ENCODE measurements around the gene ZNF273. TPM values are rescaled to one million over a fixed set of nuclear protein-coding genes. Genes with fewer than 3 reads are reported as not detected.

The ZNF273 gene
- total and polyA plus RNA-seq, 2 experiments from 2014 or later: 2.1 to 4.8 TPM

- Histone ChIP-seq H3K9me3 (ENCODE audit: low read depth) (no peaks in the 10 kb centered on the region), H3K27ac (no peak overlapping the region), H3F3A (ENCODE audit: insufficient read depth) (no peaks in the 10 kb centered on the region), H3K9me2 (ENCODE audit: insufficient read depth) (no peaks in the 10 kb centered on the region), H2AFZ (no peak overlapping the region), H3K79me2 (ENCODE audit: insufficient read depth) (no peaks in the 10 kb centered on the region), H3K9ac (no peak overlapping the region), H3K27me3 (replicated peaks; ENCODE audit: insufficient read depth) (no peaks in the 10 kb centered on the region), H4K20me1 (ENCODE audit: insufficient read depth) (no peaks in the 10 kb centered on the region), H3K4me3 (no peak overlapping the region), H3K4me2 (ENCODE audit: unreplicated experiment) (no peak overlapping the region), H3K36me3 (ENCODE audit: low read depth) (no peaks in the 10 kb centered on the region), H3K4me1 (ENCODE audit: insufficient read depth) (no peaks in the 10 kb centered on the region)
- no peak for TF ChIP-seq EZH2 (IDR thresholded peaks at IDR 0.05; ENCODE audit: insufficient read depth, poor library complexity, severe bottlenecking)
- no peak for TF ChIP-seq EZH2phosphoT487 (IDR thresholded peaks at IDR 0.05; ENCODE audit: insufficient read depth, low read depth)
- DNase-seq: peak; percentile 17
- in situ Hi-C loops (cut with MboI): no loop called here
- 76 to 82% methylated on average over 5 of the region's 5 CpGs for WGBS, 2 experiments (ENCODE audit: low coverage in 1 of 2, low lambda C conversion rate in 2 of 2, missing lambda C conversion rate in 2 of 2)
Measured at GRCh38 chr7:64878684-64879083, 24.4 kb upstream of the ZNF273 start.

GRCh38 chr7:64879086-64879730 lies 23.9 kb upstream of the ZNF273 start:
- H3K27ac ChIP-seq: no peak overlapping the region
- H2AFZ ChIP-seq: no peak overlapping the region
- H3K79me2 ChIP-seq (ENCODE audit: insufficient read depth): no peaks in the 10 kb centered on the region
- DNase-seq: no peak
- H3K4me2 ChIP-seq (ENCODE audit: unreplicated experiment): no peak overlapping the region
- 47 to 52% methylated on average over 9 of the region's 9 CpGs for WGBS, 2 experiments (ENCODE audit: low coverage in 1 of 2, low lambda C conversion rate in 2 of 2, missing lambda C conversion rate in 2 of 2)
- H3K27me3 ChIP-seq (replicated peaks; ENCODE audit: insufficient read depth): no peaks in the 10 kb centered on the region
- TF ChIP-seq EZH2 (IDR thresholded peaks at IDR 0.05; ENCODE audit: insufficient read depth, poor library complexity, severe bottlenecking): no peak
- TF ChIP-seq EZH2phosphoT487 (IDR thresholded peaks at IDR 0.05; ENCODE audit: insufficient read depth, low read depth): no peak
- H3F3A ChIP-seq (ENCODE audit: insufficient read depth): no peaks in the 10 kb centered on the region
- no peaks in the 10 kb centered on the region for H4K20me1 ChIP-seq (ENCODE audit: insufficient read depth)
- H3K9me3 ChIP-seq (ENCODE audit: low read depth): no peaks in the 10 kb centered on the region
- no peaks in the 10 kb centered on the region for H3K36me3 ChIP-seq (ENCODE audit: low read depth)
- no peaks in the 10 kb centered on the region for H3K9me2 ChIP-seq (ENCODE audit: insufficient read depth)
- no peak overlapping the region for H3K4me3 ChIP-seq
- in situ Hi-C loops (cut with MboI): no loop called here
- no peak overlapping the region for H3K9ac ChIP-seq
- H3K4me1 ChIP-seq (ENCODE audit: insufficient read depth): no peaks in the 10 kb centered on the region

GRCh38 chr7:64879800-64880199 lies 23.3 kb upstream of the ZNF273 start:
- in situ Hi-C loops (cut with MboI): no loop called here

GRCh38 chr7:64880322-64881297 lies 22.5 kb upstream of the ZNF273 start:
- Histone ChIP-seq H3K27ac (no peak overlapping the region), H3K4me1 (ENCODE audit: insufficient read depth) (no peaks in the 10 kb centered on the region), H2AFZ (no peak overlapping the region), H3K27me3 (replicated peaks; ENCODE audit: insufficient read depth) (no peaks in the 10 kb centered on the region), H4K20me1 (ENCODE audit: insufficient read depth) (no peaks in the 10 kb centered on the region), H3K9me2 (ENCODE audit: insufficient read depth) (no peaks in the 10 kb centered on the region), H3K79me2 (ENCODE audit: insufficient read depth) (no peaks in the 10 kb centered on the region), H3K9me3 (ENCODE audit: low read depth) (no peaks in the 10 kb centered on the region), H3K36me3 (ENCODE audit: low read depth) (no peaks in the 10 kb centered on the region), H3K9ac (no peak overlapping the region), H3K4me3 (no peak overlapping the region), H3K4me2 (ENCODE audit: unreplicated experiment) (no peak overlapping the region), H3F3A (ENCODE audit: insufficient read depth) (no peaks in the 10 kb centered on the region)
- in situ Hi-C loops (cut with MboI): no loop called here
- TF ChIP-seq EZH2phosphoT487 (IDR thresholded peaks at IDR 0.05; ENCODE audit: insufficient read depth, low read depth) (no peak), EZH2 (IDR thresholded peaks at IDR 0.05; ENCODE audit: insufficient read depth, poor library complexity, severe bottlenecking) (no peak)
- WGBS, 2 experiments (ENCODE audit: low coverage in 1 of 2, low lambda C conversion rate in 2 of 2, missing lambda C conversion rate in 2 of 2): 94 to 95% methylated on average over 38 of the region's 38 CpGs
- DNase-seq: no peak

More at GRCh38 chr7:64879800-64880199, 23.3 kb upstream of the ZNF273 start:
- no peak for DNase-seq
- H3K4me1 ChIP-seq (ENCODE audit: insufficient read depth): no peaks in the 10 kb centered on the region
- no peaks in the 10 kb centered on the region for H3K9me3 ChIP-seq (ENCODE audit: low read depth)
- WGBS, 2 experiments (ENCODE audit: low coverage in 1 of 2, low lambda C conversion rate in 2 of 2, missing lambda C conversion rate in 2 of 2): 87% methylated on average over 17 of the region's 17 CpGs
- no peak overlapping the region for H2AFZ ChIP-seq
- no peaks in the 10 kb centered on the region for H3K36me3 ChIP-seq (ENCODE audit: low read depth)
- TF ChIP-seq EZH2phosphoT487 (IDR thresholded peaks at IDR 0.05; ENCODE audit: insufficient read depth, low read depth): no peak
- TF ChIP-seq EZH2 (IDR thresholded peaks at IDR 0.05; ENCODE audit: insufficient read depth, poor library complexity, severe bottlenecking): no peak
- H3K4me2 ChIP-seq (ENCODE audit: unreplicated experiment): no peak overlapping the region
- no peak overlapping the region for H3K27ac ChIP-seq
- no peaks in the 10 kb centered on the region for H3K27me3 ChIP-seq (replicated peaks; ENCODE audit: insufficient read depth)
- H3K9ac ChIP-seq: no peak overlapping the region
- no peaks in the 10 kb centered on the region for H3K9me2 ChIP-seq (ENCODE audit: insufficient read depth)
- H3K4me3 ChIP-seq: no peak overlapping the region
- no peaks in the 10 kb centered on the region for H4K20me1 ChIP-seq (ENCODE audit: insufficient read depth)
- no peaks in the 10 kb centered on the region for H3K79me2 ChIP-seq (ENCODE audit: insufficient read depth)
- H3F3A ChIP-seq (ENCODE audit: insufficient read depth): no peaks in the 10 kb centered on the region
